Mesenchymal stem cell (in vitro differentiated cells and primary cell): Measurements from ENCODE around the gene PARP12.

Source experiments
- DNase-seq: peaks from one replicate; pipeline ENCODE4 v3.0.0-alpha.2; 2013
- H2AFZ ChIP-seq: one replicate; pipeline ENCODE4 v1.6.1; 2013; ENCODE audit warnings: low read depth, mild to moderate bottlenecking, control low read depth, inconsistent platforms, low read length, moderate library complexity
- H2AK5ac ChIP-seq: 2 replicates; pipeline ENCODE4 v1.6.1; 2013; ENCODE audit warnings: low read length, moderate library complexity, mild to moderate bottlenecking, inconsistent platforms; ENCODE audit not compliant: severe bottlenecking
- H2BK120ac ChIP-seq: one replicate; pipeline ENCODE4 v1.6.1; 2013; ENCODE audit warnings: low read depth, mild to moderate bottlenecking, inconsistent platforms, low read length, moderate library complexity
- H2BK12ac ChIP-seq, 2 experiments: one replicate each; pipeline ENCODE4 v1.6.1; 2013; ENCODE audit warnings: inconsistent platforms in 2 of 2, low read length in 2 of 2, mild to moderate bottlenecking in 2 of 2, moderate library complexity in 2 of 2, control low read depth in 1 of 2
- H2BK15ac ChIP-seq: one replicate; pipeline ENCODE4 v1.6.1; 2013; ENCODE audit warnings: mild to moderate bottlenecking, low read depth, inconsistent platforms; ENCODE audit not compliant: poor library complexity, severe bottlenecking
- H2BK5ac ChIP-seq: 2 replicates; pipeline ENCODE4 v1.6.1; 2013; ENCODE audit warnings: low read depth, mild to moderate bottlenecking, low read length, control low read depth, inconsistent platforms; ENCODE audit not compliant: poor library complexity, severe bottlenecking
- H3K14ac ChIP-seq, 2 experiments: one replicate each; pipeline ENCODE4 v1.6.1; 2013; ENCODE audit warnings: inconsistent platforms in 2 of 2, low read length in 2 of 2, control low read depth in 1 of 2, mild to moderate bottlenecking in 1 of 2, moderate library complexity in 1 of 2
- H3K18ac ChIP-seq, 2 experiments: one replicate each; pipeline ENCODE4 v1.6.1; 2013; ENCODE audit warnings: inconsistent platforms in 2 of 2, low read length in 2 of 2, control low read depth in 1 of 2, low read depth in 1 of 2, mild to moderate bottlenecking in 1 of 2
- H3K23ac ChIP-seq, 2 experiments: one replicate each; pipeline ENCODE4 v1.6.1; 2013; ENCODE audit warnings: inconsistent platforms in 2 of 2, low read length in 2 of 2, mild to moderate bottlenecking in 2 of 2, moderate library complexity in 2 of 2, control low read depth in 1 of 2
- H3K27ac ChIP-seq: 2 replicates; pipeline ENCODE4 v1.5.1; 2013; ENCODE audit warnings: mild to moderate bottlenecking, moderate library complexity, low read length, control low read depth, inconsistent platforms; ENCODE audit not compliant: poor library complexity, severe bottlenecking
- H3K27me3 ChIP-seq, 2 experiments: 2 replicates each; pipeline versions ENCODE4 v1.6.1 to v1.7.0; 2013; ENCODE audit warnings: low read length in 2 of 2, mild to moderate bottlenecking in 2 of 2, moderate library complexity in 2 of 2, control low read depth in 1 of 2, inconsistent platforms in 1 of 2; ENCODE audit not compliant: control insufficient read depth in 1 of 2, insufficient read depth in 1 of 2
- H3K36me3 ChIP-seq, 2 experiments: 2 replicates each; pipeline versions ENCODE4 v1.6.1 to v1.7.0; 2013; ENCODE audit warnings: low read length in 2 of 2, control low read depth in 1 of 2, inconsistent platforms in 1 of 2, low read depth in 1 of 2, mild to moderate bottlenecking in 1 of 2; ENCODE audit not compliant: insufficient read depth in 2 of 2, control insufficient read depth in 1 of 2
- H3K4ac ChIP-seq, 2 experiments: one replicate each; pipeline ENCODE4 v1.6.1; 2013; ENCODE audit warnings: inconsistent platforms in 2 of 2, low read length in 2 of 2, mild to moderate bottlenecking in 2 of 2, moderate library complexity in 2 of 2, control low read depth in 1 of 2, low read depth in 1 of 2
- H3K4me1 ChIP-seq: 2 replicates; pipeline ENCODE4 v1.6.1; 2013; ENCODE audit warnings: low read depth, low read length, control low read depth; ENCODE audit not compliant: control insufficient read depth, insufficient read depth
- H3K4me2 ChIP-seq: 2 replicates; pipeline ENCODE4 v1.6.1; 2013; ENCODE audit warnings: low read length, mild to moderate bottlenecking, inconsistent platforms; ENCODE audit not compliant: poor library complexity, severe bottlenecking
- H3K4me3 ChIP-seq, 2 experiments: 2 replicates each; pipeline versions ENCODE4 v1.5.1 to v1.7.0; 2013; ENCODE audit warnings: low read length in 2 of 2, mild to moderate bottlenecking in 2 of 2, control low read depth in 1 of 2, low read depth in 1 of 2; ENCODE audit not compliant: insufficient read depth in 1 of 2
- H3K79me1 ChIP-seq: replicated peaks from 2 replicates; pipeline ENCODE4 v1.6.1; 2013; ENCODE audit warnings: mild to moderate bottlenecking, control low read depth, low read length, inconsistent platforms; ENCODE audit not compliant: poor library complexity, severe bottlenecking
- H3K9ac ChIP-seq: 2 replicates; pipeline ENCODE4 v1.7.0; 2013; ENCODE audit warnings: mild to moderate bottlenecking, low read length, moderate library complexity
- H3K9me3 ChIP-seq: 2 replicates; pipeline ENCODE4 v1.7.0; 2013; ENCODE audit warnings: mild to moderate bottlenecking, low read length; ENCODE audit not compliant: control insufficient read depth
- H4K8ac ChIP-seq: one replicate; pipeline ENCODE4 v1.6.1; 2013; ENCODE audit warnings: inconsistent platforms, mild to moderate bottlenecking, low read length, moderate library complexity
- H4K91ac ChIP-seq: one replicate; pipeline ENCODE4 v1.6.1; 2013; ENCODE audit warnings: mild to moderate bottlenecking, low read length, inconsistent platforms
- WGBS: methylation state at CpG from one replicate; pipeline ENCODE4 v1.1.7; 2013; ENCODE audit warnings: mixed read lengths; 5-methylcytosine and 5-hydroxymethylcytosine counted together

The PARP12 gene

GRCh38 chr7:140085447-140085846 is 22.7 kb upstream of the PARP12 start:
- WGBS: no CpG with 5 or more reads among the region's 2 CpGs
- Histone ChIP-seq H3K14ac (no peak overlapping the region), H3K18ac (no peak overlapping the region), H2AFZ (no peak overlapping the region), H2BK12ac (no peak overlapping the region), H3K27ac (no peak overlapping the region), H3K27me3 (peaks cover 6 to 8% of the 10 kb centered on the region in 2 experiments), H2BK120ac (no peak overlapping the region), H4K91ac (no peak overlapping the region), H3K4me2 (no peak overlapping the region), H2AK5ac (no peak overlapping the region), H3K79me1 (no peaks in the 10 kb centered on the region), H2BK5ac (no peak overlapping the region), H3K23ac (no peak overlapping the region), H3K4me1 (no peaks in the 10 kb centered on the region), H3K4me3 (no peak overlapping the region), H3K9me3 (no peaks in the 10 kb centered on the region), H3K9ac (no peak overlapping the region), H3K4ac (no peak overlapping the region), H2BK15ac (no peak overlapping the region), H3K36me3 (peaks cover 0 to 25% of the 10 kb centered on the region in 2 experiments), H4K8ac (no peak overlapping the region)
- no peak for DNase-seq

GRCh38 chr7:140084972-140085371 is 22.2 kb upstream of the PARP12 start:
- H2BK12ac ChIP-seq: no peak overlapping the region
- H4K91ac ChIP-seq: no peak overlapping the region
- H3K14ac ChIP-seq: no peak overlapping the region
- H3K4me1 ChIP-seq: no peaks in the 10 kb centered on the region
- no peak for DNase-seq
- H3K9me3 ChIP-seq: no peaks in the 10 kb centered on the region
- H3K9ac ChIP-seq: no peak overlapping the region
- H2AK5ac ChIP-seq: no peak overlapping the region
- H2BK5ac ChIP-seq: no peak overlapping the region
- no peaks in the 10 kb centered on the region for H3K79me1 ChIP-seq
- H4K8ac ChIP-seq: no peak overlapping the region
- H3K27ac ChIP-seq: no peak overlapping the region
- no peak overlapping the region for H2AFZ ChIP-seq
- H2BK120ac ChIP-seq: no peak overlapping the region
- H2BK15ac ChIP-seq: no peak overlapping the region
- peaks cover 0 to 20% of the 10 kb centered on the region in 2 experiments for H3K36me3 ChIP-seq
- peaks cover 9 to 13% of the 10 kb centered on the region in 2 experiments for H3K27me3 ChIP-seq
- no peak overlapping the region for H3K4me3 ChIP-seq
- no peak overlapping the region for H3K4me2 ChIP-seq
- no peak overlapping the region for H3K18ac ChIP-seq
- 88% methylated on average over 8 of the region's 8 CpGs for WGBS
- H3K4ac ChIP-seq: no peak overlapping the region
- H3K23ac ChIP-seq: no peak overlapping the region

- Histone ChIP-seq H3K79me1 (no peaks in the 10 kb centered on the region), H3K18ac (no peak overlapping the region), H3K9me3 (no peaks in the 10 kb centered on the region), H3K4ac (no peak overlapping the region), H3K27me3 (peaks cover 9 to 13% of the 10 kb centered on the region in 2 experiments), H3K4me1 (no peaks in the 10 kb centered on the region), H3K4me2 (no peak overlapping the region), H3K27ac (no peak overlapping the region), H2BK5ac (no peak overlapping the region), H3K4me3 (no peak overlapping the region), H3K23ac (no peak overlapping the region), H2AK5ac (no peak overlapping the region), H2AFZ (no peak overlapping the region), H2BK12ac (no peak overlapping the region), H3K14ac (no peak overlapping the region), H2BK120ac (no peak overlapping the region), H3K36me3 (peaks cover 0 to 15% of the 10 kb centered on the region in 2 experiments), H2BK15ac (no peak overlapping the region), H4K8ac (no peak overlapping the region), H3K9ac (no peak overlapping the region), H4K91ac (no peak overlapping the region)
- no peak for DNase-seq
- WGBS: 82% methylated on average over 4 of the region's 4 CpGs
Measured at GRCh38 chr7:140084142-140084655, 21.4 kb upstream of the PARP12 start.

GRCh38 chr7:140082770-140083169 is 20.0 kb upstream of the PARP12 start:
- H3K4ac ChIP-seq: no peak overlapping the region
- peaks cover 3% of the 10 kb centered on the region for H3K4me1 ChIP-seq
- H2AK5ac ChIP-seq: no peak overlapping the region
- H3K79me1 ChIP-seq: no peaks in the 10 kb centered on the region
- no peak overlapping the region for H2BK15ac ChIP-seq
- H2BK120ac ChIP-seq: no peak overlapping the region
- no peak overlapping the region for H3K18ac ChIP-seq
- H3K27me3 ChIP-seq: peaks cover 9 to 13% of the 10 kb centered on the region in 2 experiments
- H2BK5ac ChIP-seq: no peak overlapping the region
- H3K36me3 ChIP-seq: peaks cover 0 to 3% of the 10 kb centered on the region in 2 experiments
- no peak overlapping the region for H3K9ac ChIP-seq
- H3K23ac ChIP-seq: no peak overlapping the region
- no peak overlapping the region for H3K4me3 ChIP-seq
- no peak overlapping the region for H3K14ac ChIP-seq
- DNase-seq: no peak
- 97% methylated on average over 4 of the region's 7 CpGs for WGBS
- no peak overlapping the region for H2AFZ ChIP-seq
- peak overlapping the region; percentile 59 for H4K8ac ChIP-seq
- no peak overlapping the region for H4K91ac ChIP-seq
- H3K27ac ChIP-seq: no peak overlapping the region
- no peak overlapping the region for H2BK12ac ChIP-seq
- H3K9me3 ChIP-seq: no peaks in the 10 kb centered on the region
- no peak overlapping the region for H3K4me2 ChIP-seq
